ENCODE data around the gene SAMD3. TPM values are rescaled to one million over a fixed set of nuclear protein-coding genes. Genes with fewer than 3 reads are reported as not detected.
A peak's percentile ranks its signal among the peaks of the same experiment; 100 is the strongest.

The SAMD3 gene
- total RNA-seq, 2 experiments from 2014 or later: not detected

DNA sequence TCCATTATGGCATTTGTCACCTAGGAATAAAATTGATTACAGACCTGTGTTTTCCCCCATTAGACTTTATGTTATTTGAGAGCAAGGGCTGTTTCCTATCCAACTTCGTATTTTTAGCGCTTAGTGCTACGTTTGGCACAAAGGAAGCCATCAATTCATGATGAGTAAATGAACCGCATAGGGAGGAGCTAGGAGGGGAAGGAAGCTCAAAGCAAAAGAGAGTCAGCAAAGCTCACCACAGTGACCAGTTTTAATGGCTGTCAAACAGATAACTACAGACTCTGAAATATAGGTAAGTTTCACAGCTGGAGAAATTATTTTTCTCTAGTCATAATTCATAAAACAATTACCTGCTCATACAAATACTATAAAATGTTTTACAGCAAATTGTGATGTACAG, 6.9 kb upstream of the SAMD3 start:
- Histone ChIP-seq H3K27ac (ENCODE audit: low read depth, low read length, poor library complexity, severe bottlenecking) (no peak overlapping the region), H2AFZ (ENCODE audit: low read length) (no peak overlapping the region), H4K20me1 (ENCODE audit: insufficient read depth, low read length) (no peaks in the 10 kb centered on the region), H3K9me3 (ENCODE audit: low read length) (no peaks in the 10 kb centered on the region), H3K9me2 (ENCODE audit: insufficient read depth, low read length) (no peaks in the 10 kb centered on the region), H3K4me1 (ENCODE audit: insufficient read depth, low read length, poor library complexity, severe bottlenecking) (no peaks in the 10 kb centered on the region), H3K4me3 (ENCODE audit: low read depth, low read length, poor library complexity, severe bottlenecking) (no peak overlapping the region), H3K79me2 (ENCODE audit: insufficient read depth, low read depth, low read length) (no peaks in the 10 kb centered on the region), H3K4me2 (ENCODE audit: low read length) (no peak overlapping the region), H3K36me3 (ENCODE audit: insufficient read depth, low read length) (no peaks in the 10 kb centered on the region)
- intact Hi-C loops (cut with micrococcal nuclease; ENCODE audit: unreplicated experiment): no loop called here
- ChIA-PET POLR2A (no interaction called here), CTCF (ENCODE audit: unreplicated experiment) (no interaction called here)
- no TSS peak for BruUV-seq (replicated peaks)
- DNase-seq (ENCODE audit: low spot score): no peak
- TF ChIP-seq, protein P1, sequence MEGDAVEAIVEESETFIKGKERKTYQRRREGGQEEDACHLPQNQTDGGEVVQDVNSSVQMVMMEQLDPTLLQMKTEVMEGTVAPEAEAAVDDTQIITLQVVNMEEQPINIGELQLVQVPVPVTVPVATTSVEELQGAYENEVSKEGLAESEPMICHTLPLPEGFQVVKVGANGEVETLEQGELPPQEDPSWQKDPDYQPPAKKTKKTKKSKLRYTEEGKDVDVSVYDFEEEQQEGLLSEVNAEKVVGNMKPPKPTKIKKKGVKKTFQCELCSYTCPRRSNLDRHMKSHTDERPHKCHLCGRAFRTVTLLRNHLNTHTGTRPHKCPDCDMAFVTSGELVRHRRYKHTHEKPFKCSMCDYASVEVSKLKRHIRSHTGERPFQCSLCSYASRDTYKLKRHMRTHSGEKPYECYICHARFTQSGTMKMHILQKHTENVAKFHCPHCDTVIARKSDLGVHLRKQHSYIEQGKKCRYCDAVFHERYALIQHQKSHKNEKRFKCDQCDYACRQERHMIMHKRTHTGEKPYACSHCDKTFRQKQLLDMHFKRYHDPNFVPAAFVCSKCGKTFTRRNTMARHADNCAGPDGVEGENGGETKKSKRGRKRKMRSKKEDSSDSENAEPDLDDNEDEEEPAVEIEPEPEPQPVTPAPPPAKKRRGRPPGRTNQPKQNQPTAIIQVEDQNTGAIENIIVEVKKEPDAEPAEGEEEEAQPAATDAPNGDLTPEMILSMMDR (conservative IDR thresholded peaks at IDR 0.05; ENCODE audit: low read length): no peak
- no peak for TF ChIP-seq EZH2phosphoT487 (IDR thresholded peaks at IDR 0.05; ENCODE audit: borderline replicate concordance, low read depth, low read length)

DNA sequence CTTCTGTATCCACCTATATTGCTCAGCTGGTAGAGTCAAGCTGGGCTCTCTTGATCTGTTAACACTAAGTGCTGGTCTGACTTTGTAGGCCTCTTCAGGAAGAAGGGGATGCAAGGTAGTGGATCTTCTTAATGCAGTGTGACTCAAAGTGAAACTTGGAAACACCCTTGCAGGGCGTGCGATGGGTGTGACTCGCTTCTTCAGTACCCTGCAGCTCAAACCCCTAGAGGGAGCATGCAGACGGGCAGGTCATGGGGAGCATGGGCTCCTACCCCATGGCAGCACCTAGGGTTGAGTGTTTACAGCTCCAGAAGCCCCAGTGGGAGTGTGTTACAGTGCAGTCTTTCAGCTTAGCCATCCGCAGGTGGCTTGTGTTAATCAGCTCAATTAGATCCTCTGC, 757 bp upstream of the SAMD3 start:
- POLR2A ChIA-PET: interaction anchor here (0.5 to 1.0 kb wide), 3 partner anchors 11 to 574 kb away, joined by 3 read pairs; no protein-coding TSS in a partner anchor
- intact Hi-C loops (cut with micrococcal nuclease; ENCODE audit: unreplicated experiment): no loop called here
- TF ChIP-seq, protein P1 (conservative IDR thresholded peaks at IDR 0.05; ENCODE audit: low read length): no peak; the same call in 1 of the 2 replicates
- TF ChIP-seq EZH2phosphoT487 (IDR thresholded peaks at IDR 0.05; ENCODE audit: borderline replicate concordance, low read depth, low read length): no peak

DNA sequence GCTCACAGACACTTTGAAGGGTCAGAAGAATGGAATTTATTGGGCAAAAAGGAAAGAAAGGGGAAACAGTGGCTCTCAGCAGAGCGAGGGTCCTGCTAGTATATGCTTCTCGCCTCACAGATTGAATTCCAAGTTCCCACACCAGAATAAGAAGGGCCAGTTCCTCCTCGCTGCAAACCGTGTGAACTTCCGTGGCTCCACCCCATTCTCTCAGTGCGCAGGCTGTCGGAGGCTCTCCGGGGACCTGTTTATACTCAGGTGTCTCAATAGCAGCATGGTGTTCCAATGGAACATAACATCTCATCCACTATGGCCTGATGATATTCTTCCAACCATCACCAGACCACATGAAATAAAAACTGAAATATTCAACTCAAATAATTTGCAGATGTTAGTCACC, 4.6 kb downstream of the SAMD3 start:
- POLR2A ChIA-PET: interaction anchor here (1.2 kb wide), 1 partner anchor 8 kb away, joined by 7 read pairs; no protein-coding TSS in a partner anchor
- TF ChIP-seq, protein P1 (conservative IDR thresholded peaks at IDR 0.05; ENCODE audit: low read length): no peak
- no peak for TF ChIP-seq EZH2phosphoT487 (IDR thresholded peaks at IDR 0.05; ENCODE audit: borderline replicate concordance, low read depth, low read length)
- H3K79me2 ChIP-seq (ENCODE audit: insufficient read depth, low read depth, low read length): no peaks in the 10 kb centered on the region
- no peak overlapping the region for H3K4me2 ChIP-seq (ENCODE audit: low read length)
- intact Hi-C loops (cut with micrococcal nuclease; ENCODE audit: unreplicated experiment): no loop called here
- no peaks in the 10 kb centered on the region for H3K36me3 ChIP-seq (ENCODE audit: insufficient read depth, low read length)
- no peaks in the 10 kb centered on the region for H3K4me1 ChIP-seq (ENCODE audit: insufficient read depth, low read length, poor library complexity, severe bottlenecking)
- H3K4me3 ChIP-seq (ENCODE audit: low read depth, low read length, poor library complexity, severe bottlenecking): no peak overlapping the region
- CTCF ChIA-PET (ENCODE audit: unreplicated experiment): no interaction called here
- H3K9me2 ChIP-seq (ENCODE audit: insufficient read depth, low read length): no peaks in the 10 kb centered on the region
- H2AFZ ChIP-seq (ENCODE audit: low read length): no peak overlapping the region
- no peak overlapping the region for H3K27ac ChIP-seq (ENCODE audit: low read depth, low read length, poor library complexity, severe bottlenecking)
- DNase-seq (ENCODE audit: low spot score): no peak
- H3K9me3 ChIP-seq (ENCODE audit: low read length): no peaks in the 10 kb centered on the region
- no peaks in the 10 kb centered on the region for H4K20me1 ChIP-seq (ENCODE audit: insufficient read depth, low read length)
- no TSS peak for BruUV-seq (replicated peaks)

More for the DNA sequence above, 757 bp upstream of the SAMD3 start:
- BruUV-seq (replicated peaks): no TSS peak
- Histone ChIP-seq H3K79me2 (ENCODE audit: insufficient read depth, low read depth, low read length) (no peaks in the 10 kb centered on the region), H3K9me3 (ENCODE audit: low read length) (no peaks in the 10 kb centered on the region), H4K20me1 (ENCODE audit: insufficient read depth, low read length) (no peaks in the 10 kb centered on the region), H3K36me3 (ENCODE audit: insufficient read depth, low read length) (no peaks in the 10 kb centered on the region), H3K4me1 (ENCODE audit: insufficient read depth, low read length, poor library complexity, severe bottlenecking) (no peaks in the 10 kb centered on the region), H3K4me2 (ENCODE audit: low read length) (0 out of 2 replicates have a peak overlapping the region, but pooled peaks have one; percentile 12), H3K27ac (ENCODE audit: low read depth, low read length, poor library complexity, severe bottlenecking) (no peak overlapping the region), H2AFZ (ENCODE audit: low read length) (no peak overlapping the region), H3K9me2 (ENCODE audit: insufficient read depth, low read length) (no peaks in the 10 kb centered on the region), H3K4me3 (ENCODE audit: low read depth, low read length, poor library complexity, severe bottlenecking) (no peak overlapping the region)
- CTCF ChIA-PET (ENCODE audit: unreplicated experiment): no interaction called here
- DNase-seq (ENCODE audit: low spot score): peak; percentile 22

Measured in OCI-LY7 (cell line).